ENCODE results near the gene RNF135.
"Not testable (repeated sequence)": the region's sequence is repeated elsewhere in the genome, so short reads cannot be mapped to it uniquely, and the experiment has no call there.

The RNF135 gene, protein sequence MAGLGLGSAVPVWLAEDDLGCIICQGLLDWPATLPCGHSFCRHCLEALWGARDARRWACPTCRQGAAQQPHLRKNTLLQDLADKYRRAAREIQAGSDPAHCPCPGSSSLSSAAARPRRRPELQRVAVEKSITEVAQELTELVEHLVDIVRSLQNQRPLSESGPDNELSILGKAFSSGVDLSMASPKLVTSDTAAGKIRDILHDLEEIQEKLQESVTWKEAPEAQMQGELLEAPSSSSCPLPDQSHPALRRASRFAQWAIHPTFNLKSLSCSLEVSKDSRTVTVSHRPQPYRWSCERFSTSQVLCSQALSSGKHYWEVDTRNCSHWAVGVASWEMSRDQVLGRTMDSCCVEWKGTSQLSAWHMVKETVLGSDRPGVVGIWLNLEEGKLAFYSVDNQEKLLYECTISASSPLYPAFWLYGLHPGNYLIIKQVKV

DNA sequence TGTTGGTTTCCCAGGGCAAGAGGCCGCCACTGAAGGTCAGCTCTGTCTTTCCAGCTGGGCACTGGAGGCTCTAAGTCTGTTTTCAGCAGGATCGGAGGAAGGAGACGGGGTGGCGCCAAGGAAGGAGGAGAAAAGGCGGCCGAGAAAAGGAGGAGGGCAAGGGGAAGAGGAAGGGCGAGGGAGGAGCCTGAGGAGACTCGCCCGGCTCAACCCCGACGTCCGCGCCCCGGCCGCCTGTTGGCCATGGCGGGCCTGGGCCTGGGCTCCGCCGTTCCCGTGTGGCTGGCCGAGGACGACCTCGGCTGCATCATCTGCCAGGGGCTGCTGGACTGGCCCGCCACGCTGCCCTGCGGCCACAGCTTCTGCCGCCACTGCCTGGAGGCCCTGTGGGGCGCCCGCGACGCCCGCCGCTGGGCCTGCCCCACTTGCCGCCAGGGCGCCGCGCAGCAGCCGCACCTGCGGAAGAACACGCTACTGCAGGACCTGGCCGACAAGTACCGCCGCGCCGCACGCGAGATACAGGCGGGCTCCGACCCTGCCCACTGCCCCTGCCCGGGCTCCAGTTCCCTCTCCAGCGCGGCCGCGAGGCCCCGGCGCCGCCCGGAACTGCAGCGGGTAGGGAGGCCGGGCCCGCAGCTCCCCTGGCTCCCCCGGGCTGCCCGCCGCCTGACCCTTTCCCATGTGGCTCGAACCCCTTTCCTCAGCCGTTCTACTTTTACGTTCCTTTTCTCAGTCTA lies at the start of gene RNF135:
RNF135 (plus strand) TSS at position 209 of the 737 bp plus-strand sequence; CDS start at position 244, 35 bp downstream.
- H3K4me1 ChIP-seq (ENCODE audit: control insufficient read depth, insufficient read depth, low read length): no peaks in the 10 kb centered on the region
- peaks cover 6% of the 10 kb centered on the region for H3K36me3 ChIP-seq (ENCODE audit: control insufficient read depth, insufficient read depth, low read length)
- H3K9ac ChIP-seq (ENCODE audit: low read depth, low read length): peak within 1 kb of the TSS; percentile 85
- H3K9me3 ChIP-seq (ENCODE audit: control insufficient read depth, insufficient read depth, low read length): no peaks in the 10 kb centered on the region
- no peaks in the 10 kb centered on the region; the same call in 1 of the 2 replicates for H3K27me3 ChIP-seq (ENCODE audit: control insufficient read depth, insufficient read depth, low read length)
- H3K4me3 ChIP-seq (ENCODE audit: low read depth, low read length): peak within 1 kb of the TSS; percentile 73
- peak within 1 kb of the TSS; percentile 93 for H3K27ac ChIP-seq (ENCODE audit: low read depth, low read length)

DNA sequence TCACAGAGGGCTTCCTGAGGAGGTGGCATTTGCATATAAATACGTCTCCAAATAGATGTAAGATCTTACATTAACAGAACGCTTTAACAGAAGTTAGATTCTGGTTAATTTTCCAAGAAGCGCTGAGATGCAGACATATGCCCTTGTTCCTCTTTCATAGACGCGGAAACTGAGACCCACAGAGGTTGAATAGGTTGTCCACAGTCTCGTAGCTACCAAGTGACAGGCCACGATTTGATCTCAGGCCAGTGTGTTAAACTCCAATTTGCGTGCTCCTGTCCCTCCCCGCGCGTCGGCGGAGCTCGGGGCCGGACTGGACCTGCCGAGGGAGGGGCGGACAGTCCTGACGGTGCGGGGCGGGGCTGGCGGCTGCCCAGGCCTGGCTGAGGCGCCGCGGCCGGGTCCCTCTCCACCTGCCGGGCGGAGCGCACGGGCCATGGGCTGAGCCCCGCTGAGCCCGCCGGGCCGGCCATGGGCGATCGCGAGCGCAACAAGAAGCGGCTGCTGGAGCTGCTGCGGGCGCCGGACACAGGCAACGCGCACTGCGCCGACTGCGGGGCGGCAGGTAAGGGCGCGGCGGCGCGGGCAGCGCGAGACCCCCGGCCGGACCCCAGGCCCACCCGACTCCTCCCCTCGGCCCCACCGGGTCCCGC lies 49.2 kb upstream of the RNF135 start, which contains the start of gene ADAP2:
ADAP2 (plus strand) TSS at position 402 of the 653 bp plus-strand sequence; CDS start at position 472, 70 bp downstream.
- H3K27me3 ChIP-seq (ENCODE audit: control insufficient read depth, insufficient read depth, low read length): peaks cover 46% of the 10 kb centered on the region
- H3K9me3 ChIP-seq (ENCODE audit: control insufficient read depth, insufficient read depth, low read length): no peaks in the 10 kb centered on the region
- H3K36me3 ChIP-seq (ENCODE audit: control insufficient read depth, insufficient read depth, low read length): no peaks in the 10 kb centered on the region
- no peak within 1 kb of the TSS for H3K27ac ChIP-seq (ENCODE audit: low read depth, low read length)
- H3K4me3 ChIP-seq (ENCODE audit: low read depth, low read length): peak within 1 kb of the TSS; percentile 62
- H3K9ac ChIP-seq (ENCODE audit: low read depth, low read length): no peak within 1 kb of the TSS
- H3K4me1 ChIP-seq (ENCODE audit: control insufficient read depth, insufficient read depth, low read length): peaks cover 6% of the 10 kb centered on the region

DNA sequence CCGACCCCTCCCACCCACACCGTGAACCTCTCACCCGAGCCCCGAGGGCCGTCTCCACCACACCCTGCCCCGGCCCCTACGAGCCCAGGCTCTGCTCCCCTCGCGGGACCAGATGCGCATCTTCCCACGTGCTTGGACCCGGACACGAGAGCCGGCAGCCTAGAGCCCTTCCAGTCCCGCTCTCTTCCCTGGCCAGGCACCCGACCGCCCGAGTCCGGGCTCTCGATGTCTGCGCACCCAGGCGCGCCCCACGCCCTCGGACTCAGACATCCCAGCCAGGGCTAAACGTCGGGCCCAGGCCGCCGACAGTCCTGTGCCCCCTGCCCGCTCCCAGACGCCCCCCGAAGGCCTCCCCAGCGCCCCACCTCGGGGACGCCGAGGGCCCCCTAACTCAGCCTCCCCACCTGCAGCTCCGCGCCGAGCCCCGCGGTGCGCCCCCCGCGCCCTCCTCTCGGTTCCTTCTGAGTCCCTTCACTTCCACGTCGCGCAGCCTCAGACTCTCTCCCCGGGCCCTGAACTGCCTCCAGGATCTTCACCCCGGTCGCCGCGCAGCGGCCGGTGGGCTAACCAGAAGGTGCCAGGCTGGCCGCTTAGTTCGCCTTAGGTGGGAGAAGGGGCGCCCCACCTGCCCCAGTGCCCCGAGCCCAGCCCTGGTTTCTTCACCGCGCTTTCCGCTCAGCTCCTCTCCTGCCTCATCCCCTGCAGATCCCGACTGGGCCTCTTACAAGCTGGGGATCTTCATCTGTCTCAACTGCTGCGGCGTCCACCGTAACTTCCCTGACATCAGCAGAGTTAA lies 48.4 kb upstream of the RNF135 start:
- peaks cover 46% of the 10 kb centered on the region for H3K27me3 ChIP-seq (ENCODE audit: control insufficient read depth, insufficient read depth, low read length)

GRCh38 chr17:30924341-30924740 lies 46.5 kb upstream of the RNF135 start:
- Histone ChIP-seq H3K27me3 (ENCODE audit: control insufficient read depth, insufficient read depth, low read length) (peaks cover 46% of the 10 kb centered on the region), H3K36me3 (ENCODE audit: control insufficient read depth, insufficient read depth, low read length) (no peaks in the 10 kb centered on the region), H3K4me1 (ENCODE audit: control insufficient read depth, insufficient read depth, low read length) (peaks cover 6% of the 10 kb centered on the region), H3K27ac (ENCODE audit: low read depth, low read length) (no peak overlapping the region), H3K9me3 (ENCODE audit: control insufficient read depth, insufficient read depth, low read length) (no peaks in the 10 kb centered on the region), H3K9ac (ENCODE audit: low read depth, low read length) (no peak overlapping the region), H3K4me3 (ENCODE audit: low read depth, low read length) (no peak overlapping the region)

More for the DNA sequence above, 48.4 kb upstream of the RNF135 start:
- H3K9me3 ChIP-seq (ENCODE audit: control insufficient read depth, insufficient read depth, low read length): no peaks in the 10 kb centered on the region
- H3K9ac ChIP-seq (ENCODE audit: low read depth, low read length): no peak overlapping the region
- H3K4me3 ChIP-seq (ENCODE audit: low read depth, low read length): peak overlapping the region; percentile 62
- peaks cover 6% of the 10 kb centered on the region for H3K4me1 ChIP-seq (ENCODE audit: control insufficient read depth, insufficient read depth, low read length)
- H3K36me3 ChIP-seq (ENCODE audit: control insufficient read depth, insufficient read depth, low read length): no peaks in the 10 kb centered on the region
- no peak overlapping the region for H3K27ac ChIP-seq (ENCODE audit: low read depth, low read length)

- no peak overlapping the region for H3K4me3 ChIP-seq (ENCODE audit: low read depth, low read length)
- peaks cover 1% of the 10 kb centered on the region for H3K4me1 ChIP-seq (ENCODE audit: control insufficient read depth, insufficient read depth, low read length)
- H3K27me3 ChIP-seq (ENCODE audit: control insufficient read depth, insufficient read depth, low read length): peaks cover 32% of the 10 kb centered on the region
- H3K9me3 ChIP-seq (ENCODE audit: control insufficient read depth, insufficient read depth, low read length): no peaks in the 10 kb centered on the region
- no peaks in the 10 kb centered on the region for H3K36me3 ChIP-seq (ENCODE audit: control insufficient read depth, insufficient read depth, low read length)
- H3K9ac ChIP-seq (ENCODE audit: low read depth, low read length): no peak overlapping the region
- no peak overlapping the region for H3K27ac ChIP-seq (ENCODE audit: low read depth, low read length)
Measured at GRCh38 chr17:30926516-30926915, 44.3 kb upstream of the RNF135 start.

DNA sequence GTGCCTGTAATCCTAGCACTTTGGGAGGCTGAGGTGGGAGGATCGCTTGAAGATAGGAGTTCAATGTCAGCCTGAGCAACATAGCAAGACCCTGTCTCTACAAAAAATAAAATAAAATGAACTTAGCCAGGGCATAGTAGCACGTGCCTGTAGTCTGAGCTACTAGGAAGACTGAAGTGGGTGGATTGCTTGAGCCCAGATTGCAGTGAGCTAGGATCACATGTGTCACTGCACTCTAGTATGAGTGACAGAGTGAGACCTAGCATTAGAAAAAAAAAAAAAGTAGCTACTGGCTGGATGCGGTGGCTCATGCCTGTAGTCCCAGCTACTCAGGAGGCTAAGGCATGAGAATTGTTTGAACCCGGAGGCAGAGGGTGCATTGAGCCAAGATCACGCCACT lies 43.1 kb upstream of the RNF135 start:
- H3K9me3 ChIP-seq (ENCODE audit: control insufficient read depth, insufficient read depth, low read length): no peaks in the 10 kb centered on the region
- H3K27ac ChIP-seq (ENCODE audit: low read depth, low read length): no peak overlapping the region
- no peak overlapping the region for H3K4me3 ChIP-seq (ENCODE audit: low read depth, low read length)
- no peaks in the 10 kb centered on the region for H3K4me1 ChIP-seq (ENCODE audit: control insufficient read depth, insufficient read depth, low read length)
- no peaks in the 10 kb centered on the region for H3K36me3 ChIP-seq (ENCODE audit: control insufficient read depth, insufficient read depth, low read length)
- no peak overlapping the region for H3K9ac ChIP-seq (ENCODE audit: low read depth, low read length)
- H3K27me3 ChIP-seq (ENCODE audit: control insufficient read depth, insufficient read depth, low read length): peaks cover 20% of the 10 kb centered on the region

DNA sequence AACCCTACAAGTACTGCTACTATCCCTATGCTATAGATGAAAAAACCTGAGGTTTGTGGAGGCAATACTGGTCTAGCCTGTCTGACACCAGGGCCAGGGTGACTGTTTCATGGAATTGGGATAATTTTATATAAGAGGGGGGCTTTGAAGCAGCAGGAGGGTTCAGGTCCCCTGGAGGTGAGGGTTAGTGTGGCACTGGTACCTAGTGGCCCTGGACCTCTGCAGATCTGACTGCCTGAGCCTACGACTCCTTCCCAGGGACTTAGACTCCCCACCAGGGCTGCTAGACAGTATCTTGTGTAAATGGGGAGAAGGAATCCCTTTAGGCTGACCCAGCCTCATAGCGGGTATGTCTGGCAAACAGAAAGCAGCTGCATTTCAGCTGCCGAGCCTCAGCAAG lies 42.3 kb upstream of the RNF135 start:
- Histone ChIP-seq H3K27ac (ENCODE audit: low read depth, low read length) (no peak overlapping the region), H3K9me3 (ENCODE audit: control insufficient read depth, insufficient read depth, low read length) (no peaks in the 10 kb centered on the region), H3K27me3 (ENCODE audit: control insufficient read depth, insufficient read depth, low read length) (peaks cover 12% of the 10 kb centered on the region), H3K4me3 (ENCODE audit: low read depth, low read length) (no peak overlapping the region), H3K36me3 (ENCODE audit: control insufficient read depth, insufficient read depth, low read length) (no peaks in the 10 kb centered on the region), H3K9ac (ENCODE audit: low read depth, low read length) (no peak overlapping the region), H3K4me1 (ENCODE audit: control insufficient read depth, insufficient read depth, low read length) (no peaks in the 10 kb centered on the region)

GRCh38 chr17:30929081-30929633 lies 41.7 kb upstream of the RNF135 start:
- Histone ChIP-seq H3K27ac (ENCODE audit: low read depth, low read length) (no peak overlapping the region), H3K4me3 (ENCODE audit: low read depth, low read length) (no peak overlapping the region), H3K9me3 (ENCODE audit: control insufficient read depth, insufficient read depth, low read length) (no peaks in the 10 kb centered on the region), H3K9ac (ENCODE audit: low read depth, low read length) (no peak overlapping the region), H3K27me3 (ENCODE audit: control insufficient read depth, insufficient read depth, low read length) (peaks cover 6% of the 10 kb centered on the region), H3K4me1 (ENCODE audit: control insufficient read depth, insufficient read depth, low read length) (no peaks in the 10 kb centered on the region), H3K36me3 (ENCODE audit: control insufficient read depth, insufficient read depth, low read length) (no peaks in the 10 kb centered on the region)

DNA sequence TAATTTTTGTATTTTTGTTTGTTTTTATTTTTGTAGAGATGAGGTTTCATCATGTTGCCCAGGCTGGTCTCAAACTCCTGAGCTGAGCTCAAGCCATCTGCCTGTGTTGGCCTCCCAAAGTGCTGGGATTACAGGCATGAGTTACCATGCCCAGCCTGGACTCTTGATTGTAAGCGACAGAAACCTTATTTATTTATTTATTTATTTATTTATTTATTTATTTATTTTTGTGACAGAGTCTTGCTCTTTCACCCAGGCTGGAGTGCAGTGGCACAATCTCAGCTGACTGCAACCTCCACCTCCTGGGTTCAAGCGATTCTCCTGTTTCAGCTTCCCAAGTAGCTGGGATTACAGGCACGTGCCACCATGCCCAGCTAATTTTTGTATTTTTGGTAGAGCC lies 41.0 kb upstream of the RNF135 start:
- H3K9me3 ChIP-seq (ENCODE audit: control insufficient read depth, insufficient read depth, low read length); H3K36me3 ChIP-seq (ENCODE audit: control insufficient read depth, insufficient read depth, low read length); H3K4me3 ChIP-seq (ENCODE audit: low read depth, low read length); H3K27me3 ChIP-seq (ENCODE audit: control insufficient read depth, insufficient read depth, low read length); H3K4me1 ChIP-seq (ENCODE audit: control insufficient read depth, insufficient read depth, low read length); H3K27ac ChIP-seq (ENCODE audit: low read depth, low read length); H3K9ac ChIP-seq (ENCODE audit: low read depth, low read length): not testable (repeated sequence)

- Histone ChIP-seq H3K27me3 (ENCODE audit: control insufficient read depth, insufficient read depth, low read length) (no peaks in the 10 kb centered on the region; the same call in 1 of the 2 replicates), H3K4me3 (ENCODE audit: low read depth, low read length) (no peak overlapping the region), H3K9ac (ENCODE audit: low read depth, low read length) (no peak overlapping the region), H3K36me3 (ENCODE audit: control insufficient read depth, insufficient read depth, low read length) (no peaks in the 10 kb centered on the region), H3K27ac (ENCODE audit: low read depth, low read length) (no peak overlapping the region), H3K4me1 (ENCODE audit: control insufficient read depth, insufficient read depth, low read length) (no peaks in the 10 kb centered on the region), H3K9me3 (ENCODE audit: control insufficient read depth, insufficient read depth, low read length) (no peaks in the 10 kb centered on the region)
Measured at GRCh38 chr17:30930495-30930894, 40.3 kb upstream of the RNF135 start.
